ENCODE measurements around the gene DRGX.

DRGX gene

DNA sequence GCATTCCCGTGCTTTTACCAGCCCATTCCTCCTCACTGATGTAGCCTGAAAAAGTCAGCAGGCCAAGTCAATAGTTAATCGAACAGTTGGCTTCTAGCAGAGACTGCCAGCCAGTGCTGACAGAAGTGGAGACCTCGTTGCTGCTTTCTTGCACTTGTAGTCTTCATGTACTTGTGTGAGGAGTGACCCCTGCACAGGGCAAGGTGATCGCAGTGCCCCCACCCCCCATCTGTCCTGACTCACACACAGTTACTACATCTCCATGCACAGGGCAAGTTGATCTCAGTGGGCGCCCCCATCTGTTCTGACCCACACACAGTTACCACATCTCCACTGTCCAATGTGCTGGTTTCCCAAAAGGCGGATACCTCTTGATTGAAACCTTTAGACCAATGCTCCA lies 62.7 kb downstream of the DRGX start:
- no peak for DNase-seq

DNA sequence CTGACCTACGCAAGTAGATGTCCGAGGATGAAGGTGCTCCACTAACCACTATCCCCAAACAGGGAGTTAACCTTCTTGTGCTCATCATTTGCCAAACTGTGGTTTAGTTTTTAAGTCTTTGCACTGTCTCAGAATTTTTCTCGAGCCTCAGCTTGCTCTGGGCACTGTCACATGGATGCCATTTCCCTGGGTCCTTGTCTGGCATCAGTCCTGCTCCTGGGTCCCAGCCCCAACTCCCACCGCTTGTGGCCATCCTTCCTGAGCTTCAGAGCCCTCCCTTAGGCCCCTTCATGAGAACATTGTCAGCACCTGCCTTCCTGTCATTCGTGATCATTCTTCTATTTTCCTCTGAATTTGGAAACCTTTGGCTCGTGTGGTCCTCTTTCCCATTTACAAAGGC lies 63.1 kb downstream of the DRGX start:
- no peak for DNase-seq

DNA sequence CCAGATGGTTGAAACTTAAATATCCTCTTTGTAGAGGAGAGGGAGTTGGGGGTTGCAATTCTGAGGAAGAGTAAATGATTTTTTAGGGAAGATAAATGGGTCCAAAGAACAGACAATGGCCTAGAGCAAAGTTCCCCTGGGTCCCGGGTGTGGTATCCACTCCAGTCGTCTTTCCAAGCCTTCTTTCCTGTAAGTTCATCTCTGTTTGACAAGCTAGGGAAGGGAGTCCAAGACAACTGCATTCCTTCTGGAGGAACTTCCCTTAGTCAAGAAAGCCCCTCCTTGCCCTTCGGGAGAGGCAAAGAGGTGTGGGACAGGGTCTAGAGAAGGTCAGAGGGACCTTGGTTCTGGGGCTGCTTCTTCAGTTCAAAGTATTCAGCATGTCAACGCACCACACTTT lies 63.6 kb downstream of the DRGX start:
- DNase-seq = no peak

- DNase-seq = no peak
Measured at GRCh38 chr10:49331431-49331830, 64.5 kb downstream of the DRGX start.

- DNase-seq = no peak
Measured at GRCh38 chr10:49330127-49330665, 65.7 kb downstream of the DRGX start.

DNA sequence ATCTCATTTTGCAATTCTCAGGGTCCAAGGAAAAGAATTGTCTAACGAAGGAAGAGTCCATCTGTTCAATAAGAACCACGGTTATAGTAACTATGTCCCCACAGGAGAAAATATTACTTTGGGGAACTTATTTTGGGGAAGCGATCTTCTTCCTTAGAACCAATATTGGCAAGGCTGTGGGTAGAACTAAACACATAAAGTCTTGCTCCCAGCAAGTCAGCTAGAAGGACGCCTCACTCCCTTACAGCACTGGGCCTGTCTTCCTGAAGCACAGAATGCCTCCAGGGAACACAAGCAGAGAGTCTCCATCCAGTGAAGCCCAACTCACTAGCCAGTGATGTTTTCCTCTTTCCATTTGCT lies 66.8 kb downstream of the DRGX start:
- DNase-seq = no peak

- DNase-seq = no peak
Measured at GRCh38 chr10:49328401-49329145, 67.3 kb downstream of the DRGX start.

DNA sequence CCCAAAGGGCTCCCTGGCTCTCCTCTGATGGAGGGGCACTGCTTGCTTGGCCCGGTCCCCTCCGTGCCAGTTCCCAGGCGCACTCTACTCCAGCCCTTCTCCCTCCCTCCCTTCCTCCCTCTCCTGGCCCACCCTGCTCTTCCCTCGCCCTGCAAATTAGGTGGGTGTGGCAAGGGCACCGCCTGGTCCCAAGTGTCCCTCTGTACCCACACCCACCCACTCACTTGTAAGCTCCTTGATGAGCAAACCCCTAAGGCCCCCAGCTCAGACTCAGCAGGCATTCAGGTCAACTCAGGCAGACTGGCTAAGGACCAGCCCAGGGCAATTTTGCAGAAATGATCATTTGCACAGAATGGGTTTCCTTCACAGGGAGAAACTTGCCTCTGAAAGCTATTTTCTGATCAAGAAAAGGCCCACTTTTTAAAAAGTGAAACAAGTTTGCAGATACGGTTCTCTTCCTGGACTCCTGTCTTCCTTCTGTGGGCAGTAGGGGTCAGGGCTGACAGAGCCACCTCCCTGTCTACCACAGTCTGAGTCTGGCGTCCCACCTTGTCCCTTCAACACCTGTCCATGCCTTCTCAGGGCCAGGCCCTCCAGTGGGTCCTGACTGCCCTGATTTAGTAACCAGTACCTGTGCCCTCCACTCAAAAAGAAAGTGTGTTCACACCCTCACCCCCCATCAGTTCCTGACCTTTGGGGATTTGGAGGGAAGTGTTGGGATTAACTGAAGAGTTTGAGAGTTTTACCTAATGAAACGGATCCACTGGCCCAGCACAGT lies 68.7 kb downstream of the DRGX start:
- DNase-seq = no peak

- no peak for DNase-seq
Measured at GRCh38 chr10:49325916-49326783, 69.7 kb downstream of the DRGX start.

GRCh38 chr10:49325131-49325915 lies 70.6 kb downstream of the DRGX start:
- DNase-seq = no peak

DNA sequence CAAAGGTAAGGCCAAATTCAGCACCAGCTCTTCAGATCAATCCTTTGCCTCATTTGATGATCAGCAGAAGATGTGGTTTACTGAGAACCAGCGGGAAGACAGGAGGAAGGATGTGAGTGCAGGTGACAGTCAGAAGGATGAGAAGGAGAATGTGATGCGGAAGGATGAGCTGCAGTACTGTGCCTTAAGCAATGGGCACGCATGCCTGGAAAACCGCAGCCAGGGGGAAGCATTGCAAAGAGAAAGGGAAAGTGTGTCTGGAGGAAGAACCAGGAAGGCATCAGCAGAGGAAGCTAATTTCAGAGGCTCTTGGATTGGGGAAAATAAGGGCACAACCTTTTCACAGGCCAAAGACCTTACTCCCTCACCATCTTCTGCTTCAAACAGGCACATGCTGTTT lies 71.2 kb downstream of the DRGX start:
- DNase-seq = no peak

GRCh38 chr10:49323896-49324270 lies 72.0 kb downstream of the DRGX start:
- no peak for DNase-seq

- DNase-seq = no peak
Measured at GRCh38 chr10:49323171-49323895, 72.6 kb downstream of the DRGX start.

DNA sequence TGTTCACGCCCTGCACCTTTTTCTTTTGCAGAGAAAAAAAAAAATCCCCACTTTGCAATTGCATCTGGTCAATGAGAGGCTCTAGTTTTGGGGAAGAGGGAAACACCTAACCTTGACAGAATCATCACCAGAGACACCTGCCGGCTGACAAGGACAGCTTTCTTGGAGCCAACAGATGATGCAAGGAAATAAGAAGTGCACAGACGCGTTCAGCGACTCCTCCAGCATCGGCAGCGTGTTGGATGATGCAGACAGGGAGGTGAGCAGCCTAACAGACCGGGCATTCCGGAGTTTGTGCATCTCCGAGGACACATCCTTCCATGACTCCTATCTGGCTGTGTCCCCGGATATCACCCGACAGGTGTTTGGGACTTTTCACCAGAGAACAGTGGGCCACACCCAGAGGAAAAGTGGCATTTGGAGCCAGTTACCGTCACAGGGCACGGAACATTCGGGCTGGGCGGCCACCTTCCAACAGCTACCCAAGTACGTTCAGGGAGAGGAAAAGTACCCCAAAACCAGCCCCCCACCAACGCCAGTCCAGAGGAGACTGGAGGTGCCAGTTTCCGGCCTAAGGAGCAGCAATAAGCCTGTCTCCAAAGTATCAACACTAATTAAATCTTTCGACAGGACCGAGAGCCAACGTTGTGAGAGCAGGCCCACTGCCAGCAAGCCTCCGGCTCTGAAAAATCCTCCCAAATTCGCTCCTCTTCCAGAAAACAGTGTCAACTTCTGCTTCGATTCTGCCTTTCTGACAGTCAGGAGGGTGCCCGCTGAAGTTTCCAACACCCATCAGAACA lies 73.3 kb downstream of the DRGX start:
- DNase-seq = no peak

GRCh38 chr10:49321021-49321420 lies 74.9 kb downstream of the DRGX start:
- no peak for DNase-seq

DNA sequence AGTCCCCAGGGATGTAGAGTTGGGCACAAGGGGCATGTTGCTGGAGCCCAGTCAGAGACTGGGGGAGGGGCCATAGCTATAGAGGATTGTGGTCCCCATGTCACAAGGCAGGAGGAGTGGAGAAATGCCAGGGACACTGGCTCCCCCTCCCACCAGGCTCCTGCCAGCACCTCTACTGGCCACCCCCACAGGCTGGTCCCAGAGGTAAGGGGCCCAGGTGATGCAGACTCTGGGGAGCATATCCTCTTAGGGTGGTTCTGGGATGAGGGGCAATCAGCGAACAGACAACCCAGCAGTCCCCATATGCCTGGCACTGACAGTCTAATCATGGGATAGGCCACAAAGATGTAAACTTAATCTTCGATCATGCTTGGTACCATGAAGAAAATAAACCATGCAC lies 75.7 kb downstream of the DRGX start:
- DNase-seq = no peak

GRCh38 chr10:49319206-49319605 lies 76.7 kb downstream of the DRGX start:
- DNase-seq = no peak

DNA sequence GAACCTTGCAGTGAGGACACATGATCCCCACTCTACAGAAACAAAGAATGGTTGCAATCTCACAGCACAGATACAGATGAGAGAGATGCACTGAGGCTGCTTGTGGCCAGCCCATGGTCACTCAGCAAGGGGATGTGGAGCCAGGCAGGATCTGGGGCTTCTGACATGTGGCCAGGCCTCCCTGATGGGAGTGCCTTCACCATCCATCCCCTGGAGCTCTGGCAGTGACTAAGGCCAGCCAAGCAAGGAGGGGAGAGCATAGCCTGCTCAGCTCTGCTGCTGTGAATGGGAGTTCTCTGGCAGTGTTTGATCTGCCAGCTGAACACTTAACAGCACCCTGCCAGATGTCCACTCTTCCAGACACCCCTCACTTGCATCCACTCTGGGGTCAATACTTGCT lies 77.1 kb downstream of the DRGX start:
- no peak for DNase-seq

- no peak for DNase-seq
Measured at GRCh38 chr10:49318028-49318427, 77.9 kb downstream of the DRGX start.

GRCh38 chr10:49314806-49315205 lies 81.1 kb downstream of the DRGX start:
- no peak for DNase-seq

Data from SW 1271 (cell line).